Nephron (organoid): ENCODE measurements around the gene FXYD7.

Experiments used
- H3K27ac Mint-ChIP-seq, 3 experiments: 2 replicates each; pipeline ENCODE4 v1.8.0; 2020; ENCODE audit warnings: mixed read lengths in 3 of 3, mild to moderate bottlenecking in 2 of 3, moderate library complexity in 1 of 3
- H3K27me3 Mint-ChIP-seq: 2 replicates; pipeline ENCODE4 v1.8.0; 2021; ENCODE audit warnings: low read depth, mild to moderate bottlenecking, moderate library complexity, mixed read lengths
- H3K36me3 Mint-ChIP-seq: 2 replicates; pipeline ENCODE4 v1.8.0; 2020; ENCODE audit warnings: low read depth, mixed read lengths
- H3K4me1 Mint-ChIP-seq: 2 replicates; pipeline ENCODE4 v1.8.0; 2020; ENCODE audit warnings: mixed read lengths
- H3K4me3 Mint-ChIP-seq, 3 experiments: 2 replicates each; pipeline ENCODE4 v1.8.0; 2020; ENCODE audit warnings: mild to moderate bottlenecking in 3 of 3, mixed read lengths in 3 of 3, moderate library complexity in 2 of 3
- H3K9me3 Mint-ChIP-seq: 2 replicates; pipeline ENCODE4 v1.8.0; 2020; ENCODE audit warnings: mixed read lengths
- CTCF ChIP-seq, 3 experiments: fragments of 200-600 bp; sonication (generic); IDR thresholded peaks; one replicate each; pipeline ENCODE4 v1.5.0; 2021; ENCODE audit warnings: antibody characterized with exemption in 3 of 3; ENCODE audit not compliant: unreplicated experiment in 3 of 3

The FXYD7 gene

GRCh38 chr19:35115177-35115951, 27.7 kb upstream of the FXYD7 start, which contains the start of gene FXYD3:
Gene FXYD3, plus strand, starts transcription at chr19:35115823. Its CDS starts 3,554 bp downstream, at chr19:35119377.
- TF ChIP-seq CTCF (IDR thresholded peaks at IDR 0.05; ENCODE audit: unreplicated experiment in 3 of 3) = no peak
- Mint-ChIP-seq H3K36me3 (no peaks in the 10 kb centered on the region), H3K27ac (peak within 1 kb of the TSS; percentile 16 to 85 (median 42)), H3K4me1 (peaks cover 13% of the 10 kb centered on the region), H3K9me3 (no peaks in the 10 kb centered on the region), H3K27me3 (peaks cover 12% of the 10 kb centered on the region), H3K4me3 (peak within 1 kb of the TSS; percentile 63 to 67 (median 65))

GRCh38 chr19:35116072-35116801, 26.8 kb upstream of the FXYD7 start:
- Mint-ChIP-seq H3K27me3 (peaks cover 12% of the 10 kb centered on the region), H3K4me3 (no peak overlapping the region), H3K27ac (peak overlapping the region in 1 of 3 experiments; percentile 16), H3K36me3 (no peaks in the 10 kb centered on the region), H3K9me3 (no peaks in the 10 kb centered on the region), H3K4me1 (peaks cover 14% of the 10 kb centered on the region)
- no peak for TF ChIP-seq CTCF (IDR thresholded peaks at IDR 0.05; ENCODE audit: unreplicated experiment in 3 of 3)

GRCh38 chr19:35117116-35117515, 25.9 kb upstream of the FXYD7 start:
- Mint-ChIP-seq H3K4me3 (no peak overlapping the region), H3K36me3 (no peaks in the 10 kb centered on the region), H3K4me1 (peaks cover 19% of the 10 kb centered on the region), H3K27ac (no peak overlapping the region), H3K9me3 (no peaks in the 10 kb centered on the region), H3K27me3 (peaks cover 12% of the 10 kb centered on the region)
- TF ChIP-seq CTCF (IDR thresholded peaks at IDR 0.05; ENCODE audit: unreplicated experiment in 3 of 3) = no peak

GRCh38 chr19:35117799-35118198, 25.3 kb upstream of the FXYD7 start:
- no peak overlapping the region for H3K4me3 Mint-ChIP-seq
- peaks cover 19% of the 10 kb centered on the region for H3K4me1 Mint-ChIP-seq
- TF ChIP-seq CTCF (IDR thresholded peaks at IDR 0.05; ENCODE audit: unreplicated experiment in 3 of 3) = no peak
- peaks cover 12% of the 10 kb centered on the region for H3K27me3 Mint-ChIP-seq
- no peaks in the 10 kb centered on the region for H3K9me3 Mint-ChIP-seq
- H3K36me3 Mint-ChIP-seq = no peaks in the 10 kb centered on the region
- H3K27ac Mint-ChIP-seq = no peak overlapping the region

GRCh38 chr19:35118268-35119020, 24.6 kb upstream of the FXYD7 start:
- Mint-ChIP-seq H3K4me3 (no peak overlapping the region), H3K9me3 (no peaks in the 10 kb centered on the region), H3K27me3 (peaks cover 12% of the 10 kb centered on the region), H3K4me1 (peaks cover 19% of the 10 kb centered on the region), H3K27ac (no peak overlapping the region), H3K36me3 (no peaks in the 10 kb centered on the region)
- no peak for TF ChIP-seq CTCF (IDR thresholded peaks at IDR 0.05; ENCODE audit: unreplicated experiment in 3 of 3)
